Measurements from ENCODE around the gene SPATA33.

The SPATA33 gene

GRCh38 chr16:89709716-89710432 lies 52.2 kb downstream of the SPATA33 start:
- DNase-seq (ENCODE audit: low spot score) = no peak

GRCh38 chr16:89710709-89711564 lies 53.3 kb downstream of the SPATA33 start:
- DNase-seq (ENCODE audit: low spot score) = no peak

GRCh38 chr16:89711601-89712273 lies 54.1 kb downstream of the SPATA33 start:
- no peak for DNase-seq (ENCODE audit: low spot score)

- no peak for DNase-seq (ENCODE audit: low spot score)
These were observed 54.7 kb downstream of the SPATA33 start for GRCh38 chr16:89712274-89712781.

GRCh38 chr16:89716493-89716892 lies 58.9 kb downstream of the SPATA33 start:
- no peak for DNase-seq (ENCODE audit: low spot score)

- DNase-seq (ENCODE audit: low spot score) = no peak
These were observed 59.5 kb downstream of the SPATA33 start for GRCh38 chr16:89716916-89717687.

GRCh38 chr16:89717688-89718505 lies 60.3 kb downstream of the SPATA33 start:
- DNase-seq (ENCODE audit: low spot score) = no peak
